Uterus (tissue), 2 donors: ENCODE measurements around the gene ZNF441.

Experiments
- POLR2A ChIP-seq, 2 donors: fragments of 450-650 bp; IDR thresholded peaks; one replicate each; pipeline ENCODE4 v1.6.1; 2016; ENCODE audit warnings: antibody characterized with exemption in 2 of 2, mild to moderate bottlenecking in 1 of 2, moderate library complexity in 1 of 2
- TF ChIP-seq, protein P1 (sequence below), 4 experiments: fragments of 200-600 bp in 2 of 4; fragments of 450-650 bp in 2 of 4; sonication (generic) in 2 of 4; IDR thresholded peaks; one replicate each; pipeline ENCODE4 v1.5.1; 2016 to 2019; ENCODE audit warnings: antibody characterized with exemption in 4 of 4, mild to moderate bottlenecking in 2 of 4, moderate library complexity in 1 of 4

- no peak for TF ChIP-seq POLR2A (IDR thresholded peaks at IDR 0.05)
- TF ChIP-seq, protein P1, sequence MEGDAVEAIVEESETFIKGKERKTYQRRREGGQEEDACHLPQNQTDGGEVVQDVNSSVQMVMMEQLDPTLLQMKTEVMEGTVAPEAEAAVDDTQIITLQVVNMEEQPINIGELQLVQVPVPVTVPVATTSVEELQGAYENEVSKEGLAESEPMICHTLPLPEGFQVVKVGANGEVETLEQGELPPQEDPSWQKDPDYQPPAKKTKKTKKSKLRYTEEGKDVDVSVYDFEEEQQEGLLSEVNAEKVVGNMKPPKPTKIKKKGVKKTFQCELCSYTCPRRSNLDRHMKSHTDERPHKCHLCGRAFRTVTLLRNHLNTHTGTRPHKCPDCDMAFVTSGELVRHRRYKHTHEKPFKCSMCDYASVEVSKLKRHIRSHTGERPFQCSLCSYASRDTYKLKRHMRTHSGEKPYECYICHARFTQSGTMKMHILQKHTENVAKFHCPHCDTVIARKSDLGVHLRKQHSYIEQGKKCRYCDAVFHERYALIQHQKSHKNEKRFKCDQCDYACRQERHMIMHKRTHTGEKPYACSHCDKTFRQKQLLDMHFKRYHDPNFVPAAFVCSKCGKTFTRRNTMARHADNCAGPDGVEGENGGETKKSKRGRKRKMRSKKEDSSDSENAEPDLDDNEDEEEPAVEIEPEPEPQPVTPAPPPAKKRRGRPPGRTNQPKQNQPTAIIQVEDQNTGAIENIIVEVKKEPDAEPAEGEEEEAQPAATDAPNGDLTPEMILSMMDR (IDR thresholded peaks at IDR 0.05), result no peak
Observed at GRCh38 chr19:11729586-11729985, 37.2 kb upstream of the ZNF441 start.
